DND-41 (cell line): ENCODE results near the gene KCNJ16.

ENCODE experiments used
- CTCF ChIP-seq: IDR thresholded peaks from 2 replicates; pipeline ENCODE4 v1.5.1; 2012; ENCODE audit warnings: borderline replicate concordance, low read length, moderate library complexity, mild to moderate bottlenecking; ENCODE audit not compliant: poor library complexity, severe bottlenecking; ENCODE audit errors: extremely low read depth
- EZH2 ChIP-seq: IDR thresholded peaks from 3 replicates; pipeline ENCODE4 v1.6.1; 2012; ENCODE audit warnings: borderline replicate concordance, low read depth, mild to moderate bottlenecking, moderate library complexity, low read length, inconsistent platforms; ENCODE audit not compliant: severe bottlenecking

DNA sequence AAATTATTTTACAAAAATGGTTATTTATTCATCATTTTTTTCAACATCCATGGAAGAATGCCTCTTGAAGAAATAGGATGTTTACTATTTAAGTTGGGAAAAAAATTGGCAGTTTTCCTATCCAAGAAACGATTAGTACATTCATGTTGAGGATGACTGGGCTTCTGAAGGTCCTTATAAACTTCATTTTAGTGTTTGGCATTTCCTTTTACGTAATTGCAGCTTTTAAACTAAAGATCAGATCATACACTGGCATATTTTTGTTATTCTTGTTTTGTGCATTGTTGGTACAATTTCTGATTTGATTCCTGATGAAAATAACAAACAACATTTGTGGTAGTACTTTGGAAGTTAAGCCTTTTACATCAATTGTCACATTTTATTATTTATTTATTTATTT lies 11.5 kb downstream of the KCNJ16 start:
- TF ChIP-seq CTCF (no peak), EZH2 (no peak)
